Measurements from ENCODE around the gene EPHB1.

Gene EPHB1

DNA sequence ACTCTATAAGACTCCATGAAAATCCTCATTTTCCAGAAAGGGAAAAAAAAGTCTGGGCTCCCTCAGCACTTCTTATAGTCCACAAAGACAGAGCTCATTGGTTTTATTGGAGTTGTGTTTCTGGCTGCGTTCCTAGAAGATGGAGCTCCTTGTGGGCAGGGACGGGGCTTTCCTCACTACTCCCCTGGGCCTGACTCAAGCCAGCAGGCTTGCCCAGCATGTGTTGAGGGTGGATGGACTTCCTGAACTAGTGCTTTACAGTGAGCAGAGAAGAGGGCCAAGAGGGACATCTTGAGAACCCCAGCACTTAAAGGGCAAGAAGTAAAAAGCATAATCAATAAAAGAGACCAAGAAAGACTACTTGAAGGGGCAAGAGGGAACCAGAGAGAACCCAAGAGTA, 43.2 kb upstream of the EPHB1 start:
- Histone ChIP-seq H3K9me3 (ENCODE audit: severe bottlenecking) (no peaks in the 10 kb centered on the region), H3K4me1 (ENCODE audit: insufficient read depth, poor library complexity, severe bottlenecking) (no peaks in the 10 kb centered on the region), H3K27me3 (ENCODE audit: insufficient read depth, poor library complexity, severe bottlenecking) (no peaks in the 10 kb centered on the region), H3K36me3 (ENCODE audit: low read depth) (no peaks in the 10 kb centered on the region), H3K4me3 (ENCODE audit: severe bottlenecking) (no peak overlapping the region), H3K27ac (ENCODE audit: poor library complexity, severe bottlenecking) (no peak overlapping the region)
- DNase-seq (ENCODE audit: low spot score) (no peak), ATAC-seq (ENCODE audit: low read depth) (no peak)
- TF ChIP-seq, protein P1, sequence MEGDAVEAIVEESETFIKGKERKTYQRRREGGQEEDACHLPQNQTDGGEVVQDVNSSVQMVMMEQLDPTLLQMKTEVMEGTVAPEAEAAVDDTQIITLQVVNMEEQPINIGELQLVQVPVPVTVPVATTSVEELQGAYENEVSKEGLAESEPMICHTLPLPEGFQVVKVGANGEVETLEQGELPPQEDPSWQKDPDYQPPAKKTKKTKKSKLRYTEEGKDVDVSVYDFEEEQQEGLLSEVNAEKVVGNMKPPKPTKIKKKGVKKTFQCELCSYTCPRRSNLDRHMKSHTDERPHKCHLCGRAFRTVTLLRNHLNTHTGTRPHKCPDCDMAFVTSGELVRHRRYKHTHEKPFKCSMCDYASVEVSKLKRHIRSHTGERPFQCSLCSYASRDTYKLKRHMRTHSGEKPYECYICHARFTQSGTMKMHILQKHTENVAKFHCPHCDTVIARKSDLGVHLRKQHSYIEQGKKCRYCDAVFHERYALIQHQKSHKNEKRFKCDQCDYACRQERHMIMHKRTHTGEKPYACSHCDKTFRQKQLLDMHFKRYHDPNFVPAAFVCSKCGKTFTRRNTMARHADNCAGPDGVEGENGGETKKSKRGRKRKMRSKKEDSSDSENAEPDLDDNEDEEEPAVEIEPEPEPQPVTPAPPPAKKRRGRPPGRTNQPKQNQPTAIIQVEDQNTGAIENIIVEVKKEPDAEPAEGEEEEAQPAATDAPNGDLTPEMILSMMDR (IDR thresholded peaks at IDR 0.05; ENCODE audit: poor library complexity, severe bottlenecking), result no peak

DNA sequence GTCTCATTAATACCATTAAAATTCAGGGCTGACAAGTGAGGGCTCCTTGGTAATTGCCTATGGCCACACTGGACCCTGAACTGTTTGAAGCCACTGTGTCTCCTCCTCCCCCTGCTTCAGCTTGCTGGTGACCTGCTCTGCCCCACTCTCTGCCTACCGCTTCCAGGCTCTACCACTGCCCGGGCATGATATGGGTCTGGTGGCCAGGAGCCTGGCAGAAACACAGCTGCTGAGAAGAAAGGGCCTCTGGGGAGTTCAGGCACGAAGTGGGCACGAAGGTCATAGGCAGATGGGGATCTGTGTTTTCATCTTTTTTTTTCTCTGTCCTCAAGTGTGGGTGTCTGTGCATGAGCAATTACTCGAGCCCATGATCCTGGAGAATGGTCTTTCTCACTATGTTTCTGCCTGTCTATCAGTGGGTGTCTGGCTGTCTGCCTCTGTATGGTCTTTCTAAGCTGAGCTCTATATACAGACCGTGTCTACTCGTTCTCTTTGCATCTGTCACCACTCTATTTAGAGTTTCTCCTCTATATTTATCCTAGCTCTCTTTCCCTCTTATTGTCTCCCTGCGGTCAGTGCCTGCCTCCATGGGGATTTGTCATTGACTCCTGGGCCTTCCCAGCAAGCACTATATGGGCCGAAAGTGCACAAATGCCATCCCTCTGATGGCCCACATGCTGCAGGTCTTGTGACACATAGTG, 42.1 kb upstream of the EPHB1 start:
- no peaks in the 10 kb centered on the region for H3K27me3 ChIP-seq (ENCODE audit: insufficient read depth, poor library complexity, severe bottlenecking)
- H3K4me3 ChIP-seq (ENCODE audit: severe bottlenecking), result no peak overlapping the region
- TF ChIP-seq, protein P1 (IDR thresholded peaks at IDR 0.05; ENCODE audit: poor library complexity, severe bottlenecking), result no peak
- no peaks in the 10 kb centered on the region for H3K9me3 ChIP-seq (ENCODE audit: severe bottlenecking)
- DNase-seq (ENCODE audit: low spot score) (no peak), ATAC-seq (ENCODE audit: low read depth) (no peak)
- H3K36me3 ChIP-seq (ENCODE audit: low read depth), result no peaks in the 10 kb centered on the region
- no peak overlapping the region for H3K27ac ChIP-seq (ENCODE audit: poor library complexity, severe bottlenecking)
- H3K4me1 ChIP-seq (ENCODE audit: insufficient read depth, poor library complexity, severe bottlenecking), result no peaks in the 10 kb centered on the region

DNA sequence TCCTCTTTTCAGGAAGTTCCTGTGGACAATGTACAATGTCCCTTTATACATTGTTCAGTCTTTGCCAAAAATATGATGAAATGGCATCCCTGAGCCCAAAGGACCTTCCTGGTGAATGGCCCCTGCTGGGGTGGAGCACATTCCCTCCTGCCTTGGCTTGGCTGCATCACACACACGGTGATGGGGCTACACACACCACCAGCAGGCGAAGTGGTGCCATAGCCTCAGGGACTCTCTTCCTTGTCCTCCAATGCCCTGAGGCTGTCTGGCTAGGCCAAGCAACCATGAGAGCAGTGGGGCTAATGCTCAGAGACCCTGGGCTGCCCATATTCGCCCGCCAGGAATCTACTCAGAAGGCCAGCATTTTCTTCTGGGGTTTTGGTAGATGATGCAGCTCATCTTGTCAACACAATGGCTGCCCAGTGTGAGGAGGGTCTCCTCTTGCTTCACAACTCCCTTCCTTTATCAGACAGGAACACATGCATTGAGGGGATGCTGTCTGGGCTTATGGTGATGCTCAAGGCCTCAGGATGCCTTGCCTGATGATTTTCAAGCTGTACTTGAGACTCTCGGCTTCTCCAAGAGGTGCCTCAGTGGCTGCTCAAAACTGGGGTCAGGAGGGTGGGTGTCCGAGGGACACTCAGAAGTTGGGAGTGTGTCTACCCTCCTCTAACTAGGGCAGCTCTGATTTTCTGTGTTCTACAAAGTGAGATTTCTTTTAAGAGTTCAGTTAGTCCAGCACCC, 40.9 kb upstream of the EPHB1 start:
- ATAC-seq (ENCODE audit: low read depth) (no peak), DNase-seq (ENCODE audit: low spot score) (no peak)
- Histone ChIP-seq H3K4me3 (ENCODE audit: severe bottlenecking) (no peak overlapping the region), H3K9me3 (ENCODE audit: severe bottlenecking) (no peaks in the 10 kb centered on the region), H3K27me3 (ENCODE audit: insufficient read depth, poor library complexity, severe bottlenecking) (no peaks in the 10 kb centered on the region), H3K4me1 (ENCODE audit: insufficient read depth, poor library complexity, severe bottlenecking) (no peaks in the 10 kb centered on the region), H3K36me3 (ENCODE audit: low read depth) (no peaks in the 10 kb centered on the region), H3K27ac (ENCODE audit: poor library complexity, severe bottlenecking) (no peak overlapping the region)
- TF ChIP-seq, protein P1 (IDR thresholded peaks at IDR 0.05; ENCODE audit: poor library complexity, severe bottlenecking), result no peak

DNA sequence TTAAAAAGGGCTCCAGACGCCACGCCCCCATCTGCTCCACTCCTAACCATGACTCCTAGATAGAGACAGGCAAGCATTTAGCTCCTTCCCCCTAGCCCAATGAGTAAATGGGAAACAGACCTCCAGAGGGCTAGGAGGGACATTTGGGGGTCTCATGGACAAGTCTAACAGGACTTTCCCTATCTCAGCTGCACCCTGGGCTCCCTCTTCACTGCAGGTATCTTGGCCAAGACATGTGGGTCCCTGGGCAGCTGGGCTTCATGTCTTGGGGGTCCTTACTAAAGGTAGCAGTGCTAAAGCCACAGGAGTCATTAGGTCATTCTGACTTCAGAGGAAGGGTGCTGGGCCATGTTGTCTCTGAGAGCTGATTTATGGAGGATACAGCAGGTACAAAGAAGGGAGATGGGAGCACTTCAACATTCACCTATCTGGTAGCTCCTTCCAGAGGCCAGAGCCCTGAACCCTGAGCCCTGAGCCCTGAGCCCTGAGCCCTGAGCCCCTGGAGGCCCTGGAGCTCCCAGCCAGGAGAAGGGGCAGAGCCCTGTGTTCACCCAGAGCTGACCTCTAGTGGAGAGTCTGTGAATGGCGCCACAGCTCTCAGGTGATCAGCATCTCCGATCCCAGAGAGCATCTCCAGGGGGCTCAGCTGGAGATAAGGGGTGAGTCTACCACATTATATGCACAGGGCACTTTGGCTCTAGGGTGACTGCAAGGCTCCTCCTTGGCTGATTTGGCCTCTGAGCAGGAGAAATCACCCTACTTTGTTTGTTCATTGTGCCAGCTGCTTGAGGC, 40.1 kb upstream of the EPHB1 start:
- ATAC-seq (ENCODE audit: low read depth) (peak; percentile 66; the same call in 2 of the 3 replicates), DNase-seq (ENCODE audit: low spot score) (no peak)
- Histone ChIP-seq H3K27me3 (ENCODE audit: insufficient read depth, poor library complexity, severe bottlenecking) (no peaks in the 10 kb centered on the region), H3K4me3 (ENCODE audit: severe bottlenecking) (no peak overlapping the region), H3K36me3 (ENCODE audit: low read depth) (no peaks in the 10 kb centered on the region), H3K9me3 (ENCODE audit: severe bottlenecking) (no peaks in the 10 kb centered on the region), H3K4me1 (ENCODE audit: insufficient read depth, poor library complexity, severe bottlenecking) (no peaks in the 10 kb centered on the region), H3K27ac (ENCODE audit: poor library complexity, severe bottlenecking) (no peak overlapping the region)
- TF ChIP-seq, protein P1 (IDR thresholded peaks at IDR 0.05; ENCODE audit: poor library complexity, severe bottlenecking), result peak; percentile 59
